Measurements from ENCODE around the gene PLB1. TPM values are rescaled to one million over a fixed set of nuclear protein-coding genes. Genes with fewer than 3 reads are reported as not detected.

PLB1 gene
- total RNA-seq, 1 donor from 2014 or later = 3.2 TPM

GRCh38 chr2:28449126-28449487 is 46.8 kb upstream of the PLB1 start:
- Mint-ChIP-seq H3K36me3 (ENCODE audit: low read depth, unreplicated experiment) (no peaks in the 10 kb centered on the region), H3K4me1 (ENCODE audit: unreplicated experiment) (peaks cover 5% of the 10 kb centered on the region), H3K9me3 (ENCODE audit: unreplicated experiment) (no peaks in the 10 kb centered on the region), H3K4me3 (ENCODE audit: unreplicated experiment) (no peak overlapping the region), H3K27ac (ENCODE audit: unreplicated experiment) (no peak overlapping the region), H3K27me3 (ENCODE audit: unreplicated experiment) (peaks cover 7% of the 10 kb centered on the region)
- TF ChIP-seq, protein P1, sequence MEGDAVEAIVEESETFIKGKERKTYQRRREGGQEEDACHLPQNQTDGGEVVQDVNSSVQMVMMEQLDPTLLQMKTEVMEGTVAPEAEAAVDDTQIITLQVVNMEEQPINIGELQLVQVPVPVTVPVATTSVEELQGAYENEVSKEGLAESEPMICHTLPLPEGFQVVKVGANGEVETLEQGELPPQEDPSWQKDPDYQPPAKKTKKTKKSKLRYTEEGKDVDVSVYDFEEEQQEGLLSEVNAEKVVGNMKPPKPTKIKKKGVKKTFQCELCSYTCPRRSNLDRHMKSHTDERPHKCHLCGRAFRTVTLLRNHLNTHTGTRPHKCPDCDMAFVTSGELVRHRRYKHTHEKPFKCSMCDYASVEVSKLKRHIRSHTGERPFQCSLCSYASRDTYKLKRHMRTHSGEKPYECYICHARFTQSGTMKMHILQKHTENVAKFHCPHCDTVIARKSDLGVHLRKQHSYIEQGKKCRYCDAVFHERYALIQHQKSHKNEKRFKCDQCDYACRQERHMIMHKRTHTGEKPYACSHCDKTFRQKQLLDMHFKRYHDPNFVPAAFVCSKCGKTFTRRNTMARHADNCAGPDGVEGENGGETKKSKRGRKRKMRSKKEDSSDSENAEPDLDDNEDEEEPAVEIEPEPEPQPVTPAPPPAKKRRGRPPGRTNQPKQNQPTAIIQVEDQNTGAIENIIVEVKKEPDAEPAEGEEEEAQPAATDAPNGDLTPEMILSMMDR (IDR thresholded peaks at IDR 0.05; ENCODE audit: unreplicated experiment) = no peak
- no peak for DNase-seq (ENCODE audit: low spot score)

GRCh38 chr2:28449488-28450395 is 46.1 kb upstream of the PLB1 start:
- no peaks in the 10 kb centered on the region for H3K9me3 Mint-ChIP-seq (ENCODE audit: unreplicated experiment)
- DNase-seq (ENCODE audit: low spot score) = no peak
- H3K36me3 Mint-ChIP-seq (ENCODE audit: low read depth, unreplicated experiment) = no peaks in the 10 kb centered on the region
- H3K27me3 Mint-ChIP-seq (ENCODE audit: unreplicated experiment) = peaks cover 7% of the 10 kb centered on the region
- TF ChIP-seq, protein P1 (IDR thresholded peaks at IDR 0.05; ENCODE audit: unreplicated experiment) = no peak
- H3K27ac Mint-ChIP-seq (ENCODE audit: unreplicated experiment) = no peak overlapping the region
- H3K4me1 Mint-ChIP-seq (ENCODE audit: unreplicated experiment) = peaks cover 5% of the 10 kb centered on the region
- H3K4me3 Mint-ChIP-seq (ENCODE audit: unreplicated experiment) = no peak overlapping the region

DNA sequence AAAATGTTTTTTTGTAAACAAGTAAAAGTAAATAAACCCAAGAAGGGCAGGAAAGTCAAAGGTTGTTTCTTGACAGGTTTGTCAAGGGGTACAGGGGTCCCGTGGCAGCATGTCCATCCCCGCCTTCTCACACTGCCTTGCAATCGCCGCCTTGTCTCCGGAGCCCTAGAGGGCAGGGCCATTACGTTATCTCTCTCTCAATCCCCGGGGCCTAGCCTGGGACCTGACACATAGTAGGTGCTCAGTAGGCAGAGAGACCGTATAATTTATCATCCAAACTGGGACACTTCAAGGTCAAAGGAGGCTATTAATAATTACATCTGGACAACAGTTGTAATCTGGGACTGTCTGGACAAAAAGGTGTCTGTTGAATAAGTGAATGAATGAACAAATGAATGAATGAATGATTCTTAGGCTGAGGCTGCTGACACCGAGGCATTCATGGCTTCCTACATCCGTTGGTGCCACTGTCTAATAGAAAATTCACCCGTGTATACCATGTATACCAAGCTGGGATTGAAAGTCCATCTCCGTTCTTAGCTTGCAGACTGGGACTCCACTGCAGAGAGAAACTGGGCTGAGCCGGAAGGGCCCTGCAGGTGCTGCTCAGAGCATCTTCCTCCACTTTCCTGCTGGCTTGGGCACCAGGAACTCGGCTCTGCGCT is 44.8 kb upstream of the PLB1 start:
- Mint-ChIP-seq H3K27me3 (ENCODE audit: unreplicated experiment) (peaks cover 4% of the 10 kb centered on the region), H3K4me1 (ENCODE audit: unreplicated experiment) (peaks cover 5% of the 10 kb centered on the region), H3K9me3 (ENCODE audit: unreplicated experiment) (no peaks in the 10 kb centered on the region), H3K27ac (ENCODE audit: unreplicated experiment) (no peak overlapping the region), H3K4me3 (ENCODE audit: unreplicated experiment) (no peak overlapping the region), H3K36me3 (ENCODE audit: low read depth, unreplicated experiment) (no peaks in the 10 kb centered on the region)
- no peak for DNase-seq (ENCODE audit: low spot score)
- TF ChIP-seq, protein P1 (IDR thresholded peaks at IDR 0.05; ENCODE audit: unreplicated experiment) = no peak

DNA sequence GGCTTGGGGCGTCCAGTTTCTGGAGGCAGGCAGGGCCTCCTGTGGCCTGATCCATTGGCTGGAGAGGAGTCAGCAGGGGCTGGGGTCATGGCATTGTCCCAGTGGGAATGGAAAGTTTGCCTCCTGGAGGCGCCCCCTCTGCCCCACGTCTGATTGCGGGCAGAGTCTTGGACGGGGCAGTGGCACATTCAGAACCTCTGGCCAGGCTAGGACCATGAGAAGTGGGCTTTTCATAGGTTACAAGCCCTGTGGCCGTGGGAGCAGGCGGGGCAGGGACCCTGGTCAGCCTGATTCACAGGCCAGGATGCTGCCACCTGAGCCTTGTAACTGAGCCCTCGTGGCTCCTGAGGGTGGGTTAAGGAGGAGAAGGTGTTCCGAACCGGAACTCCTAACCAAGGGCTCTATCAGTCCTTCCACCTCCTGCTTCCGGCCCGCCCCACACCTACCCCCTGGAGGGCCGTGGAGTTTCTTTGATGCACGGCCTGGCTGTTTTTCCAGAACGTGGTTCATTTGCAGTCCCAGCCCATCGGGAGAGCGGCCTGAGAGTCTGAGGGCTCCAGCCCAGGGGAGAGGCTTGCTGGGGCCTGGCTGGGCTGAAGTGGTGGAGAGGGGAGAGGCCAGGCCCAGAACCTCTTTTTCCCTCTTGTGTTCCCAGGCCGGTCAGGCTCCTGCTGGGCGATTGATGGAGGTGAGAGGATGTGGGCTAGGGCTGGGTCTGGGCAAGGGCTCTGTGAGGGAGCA is 43.9 kb upstream of the PLB1 start:
- Mint-ChIP-seq H3K4me3 (ENCODE audit: unreplicated experiment) (no peak overlapping the region), H3K9me3 (ENCODE audit: unreplicated experiment) (no peaks in the 10 kb centered on the region), H3K36me3 (ENCODE audit: low read depth, unreplicated experiment) (no peaks in the 10 kb centered on the region), H3K27ac (ENCODE audit: unreplicated experiment) (no peak overlapping the region), H3K4me1 (ENCODE audit: unreplicated experiment) (peaks cover 5% of the 10 kb centered on the region), H3K27me3 (ENCODE audit: unreplicated experiment) (peaks cover 4% of the 10 kb centered on the region)
- no peak for DNase-seq (ENCODE audit: low spot score)
- TF ChIP-seq, protein P1 (IDR thresholded peaks at IDR 0.05; ENCODE audit: unreplicated experiment) = no peak
